ENCODE results near the gene OPCML.

OPCML gene

GRCh38 chr11:133545199-133545803, 13.0 kb upstream of the OPCML start:
- no peak overlapping the region for H3K4me3 ChIP-seq (ENCODE audit: low read depth, low read length)
- no peak for TF ChIP-seq CTCF (IDR thresholded peaks at IDR 0.05; ENCODE audit: insufficient read depth, low read length, missing control alignments)
- ChIA-PET POLR2A (no interaction called here), CTCF (no interaction called here)
- no peak for DNase-seq (ENCODE audit: low read depth, low spot score)

- TF ChIP-seq CTCF (IDR thresholded peaks at IDR 0.05; ENCODE audit: insufficient read depth, low read length, missing control alignments): no peak
- H3K4me3 ChIP-seq (ENCODE audit: low read depth, low read length): no peak overlapping the region
- CTCF ChIA-PET: no interaction called here
- DNase-seq (ENCODE audit: low read depth, low spot score): no peak
- POLR2A ChIA-PET: no interaction called here
Observed at GRCh38 chr11:133541720-133542095, 9.4 kb upstream of the OPCML start.

- TF ChIP-seq CTCF (IDR thresholded peaks at IDR 0.05; ENCODE audit: insufficient read depth, low read length, missing control alignments): no peak
- ChIA-PET CTCF (no interaction called here), POLR2A (no interaction called here)
- DNase-seq (ENCODE audit: low read depth, low spot score): no peak
- H3K4me3 ChIP-seq (ENCODE audit: low read depth, low read length): no peak overlapping the region
Observed at GRCh38 chr11:133541021-133541719, 8.9 kb upstream of the OPCML start.

GRCh38 chr11:133536198-133536597, 3.9 kb upstream of the OPCML start:
- TF ChIP-seq CTCF (IDR thresholded peaks at IDR 0.05; ENCODE audit: insufficient read depth, low read length, missing control alignments): no peak
- POLR2A ChIA-PET: no interaction called here
- H3K4me3 ChIP-seq (ENCODE audit: low read depth, low read length): no peak overlapping the region
- DNase-seq (ENCODE audit: low read depth, low spot score): no peak
- CTCF ChIA-PET: no interaction called here

- no peak for DNase-seq (ENCODE audit: low read depth, low spot score)
- no peak for TF ChIP-seq CTCF (IDR thresholded peaks at IDR 0.05; ENCODE audit: insufficient read depth, low read length, missing control alignments)
- no peak overlapping the region for H3K4me3 ChIP-seq (ENCODE audit: low read depth, low read length)
- ChIA-PET CTCF (no interaction called here), POLR2A (no interaction called here)
Observed at GRCh38 chr11:133533205-133533604, 904 bp upstream of the OPCML start.

- TF ChIP-seq CTCF (IDR thresholded peaks at IDR 0.05; ENCODE audit: insufficient read depth, low read length, missing control alignments): no peak
- POLR2A ChIA-PET: no interaction called here
- CTCF ChIA-PET: no interaction called here
- DNase-seq (ENCODE audit: low read depth, low spot score): no peak
- no peak overlapping the region for H3K4me3 ChIP-seq (ENCODE audit: low read depth, low read length)
Observed at GRCh38 chr11:133531458-133531857, 843 bp downstream of the OPCML start.
